Skin of body (tissue), 2 donors: ENCODE results near the gene UXS1. TPM values are rescaled to one million over a fixed set of nuclear protein-coding genes. Genes with fewer than 3 reads are reported as not detected.

Experiments
- DNase-seq: peaks from one replicate; lab custom pipeline; 2025; lab: John Stamatoyannopoulos, UW
- total RNA-seq: library from RNA; depleted of rRNA; stranded (reverse); fragments of >200 nt; gene quantifications from one replicate; pipeline ENCODE4 v1.2.3, GENCODE V29; 2014

UXS1 gene
- total RNA-seq, 1 donor from 2014 or later: 26.6 TPM

DNA sequence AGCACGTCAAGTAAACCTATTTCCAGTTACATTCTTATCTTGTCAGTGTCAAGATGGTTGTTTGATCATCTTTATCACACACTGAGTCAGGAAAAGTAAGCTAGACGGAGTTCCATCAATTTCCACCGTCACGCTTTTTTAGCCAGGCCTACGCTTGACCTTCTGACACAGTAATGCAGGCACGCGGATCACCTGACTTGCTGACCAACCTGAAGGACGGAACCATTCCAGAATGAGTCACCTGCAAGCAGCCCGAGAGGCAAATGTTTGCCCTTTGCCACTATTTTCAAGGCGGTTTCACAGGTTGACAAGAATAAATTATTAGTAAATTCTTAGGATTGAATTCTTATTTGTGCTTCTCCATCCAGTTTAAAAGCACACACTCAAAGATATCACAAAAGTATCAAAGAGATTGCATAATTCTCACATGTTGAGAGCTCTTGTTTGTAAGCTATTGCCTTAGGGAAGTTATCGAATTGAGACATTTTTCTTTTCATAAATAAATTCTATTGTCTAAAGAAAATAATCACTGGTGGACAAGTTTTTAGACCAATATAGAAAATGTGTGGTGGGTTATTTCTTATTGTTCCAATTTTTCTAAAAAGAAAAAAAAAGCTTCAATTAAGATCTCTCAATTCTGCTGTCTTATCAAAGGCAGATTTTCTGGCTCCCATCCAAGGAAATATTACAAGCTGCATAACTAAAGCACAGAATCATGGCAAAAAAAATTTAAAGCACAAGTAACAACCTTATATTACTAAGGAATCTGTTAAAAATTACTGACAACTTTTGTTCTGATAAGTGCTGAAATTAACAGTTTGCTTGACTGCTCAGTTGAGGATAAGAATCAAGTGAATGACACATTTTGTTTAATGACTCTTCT, 31.9 kb downstream of the UXS1 start:
- DNase-seq: no peak

DNA sequence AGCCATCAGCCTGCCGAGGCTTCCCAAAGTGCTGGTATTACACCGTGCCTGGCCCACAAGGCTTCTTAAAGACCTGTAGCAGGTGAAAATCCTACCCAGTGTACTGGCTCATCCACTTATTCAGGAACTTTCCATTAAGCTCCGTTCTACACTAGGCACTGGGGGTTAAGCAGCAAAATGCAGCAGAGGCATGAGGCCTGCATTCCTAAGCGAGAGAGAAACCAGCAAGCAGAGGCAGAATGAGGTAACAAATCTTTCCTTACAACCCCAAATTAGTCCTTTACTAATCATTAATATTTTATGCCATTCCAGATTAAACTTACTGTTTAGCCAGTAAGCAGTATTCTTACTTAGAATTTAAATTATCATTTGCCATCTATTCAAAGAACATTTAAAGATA, 32.8 kb downstream of the UXS1 start:
- no peak for DNase-seq

GRCh38 chr2:106160786-106161261, 33.3 kb downstream of the UXS1 start:
- no peak for DNase-seq

DNA sequence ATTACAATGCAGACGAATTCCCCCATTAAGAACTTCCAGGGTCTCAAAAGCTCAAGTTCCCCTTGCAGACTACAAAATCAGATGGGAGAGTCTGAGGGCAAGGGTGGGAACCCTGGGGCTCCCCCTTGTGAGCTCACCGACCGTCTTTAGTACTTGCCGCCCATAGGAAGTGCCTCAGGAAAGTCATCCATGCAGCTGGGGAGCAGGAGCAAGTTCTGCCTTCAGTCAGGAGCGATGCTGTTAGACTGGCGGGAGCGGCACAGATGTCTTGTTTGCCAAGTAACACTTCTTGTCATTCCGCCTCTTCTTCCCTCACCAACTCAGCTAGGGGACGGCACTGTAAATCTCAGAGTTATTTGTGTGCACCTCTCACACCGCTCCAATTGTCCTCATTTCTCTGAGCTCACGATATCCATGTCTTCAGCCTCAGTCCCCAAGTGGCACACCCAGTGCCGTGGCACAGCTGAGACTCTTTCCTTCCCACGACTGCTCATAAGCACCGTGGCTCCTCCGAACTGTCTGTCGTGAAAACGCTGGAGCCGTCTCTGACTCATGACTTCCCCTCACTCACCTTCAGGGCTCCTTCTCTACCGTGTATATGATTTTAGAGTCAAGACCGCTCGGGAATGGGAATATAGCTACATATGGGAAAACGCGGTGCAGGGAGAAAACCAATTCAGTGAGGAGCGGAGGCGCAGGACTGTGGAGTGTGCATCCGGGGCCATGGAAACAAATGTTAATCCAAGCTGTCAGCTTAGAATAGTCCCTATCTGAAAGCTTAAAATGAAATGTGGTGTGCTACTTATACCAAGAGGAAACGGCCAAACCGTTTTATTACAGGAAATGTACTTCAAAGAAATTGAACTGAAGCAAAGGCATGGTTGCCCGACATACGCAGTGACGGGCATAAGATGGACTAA, 34.0 kb downstream of the UXS1 start:
- DNase-seq: no peak

- no peak for DNase-seq
Observed at GRCh38 chr2:106158871-106159270, 35.2 kb downstream of the UXS1 start.

DNA sequence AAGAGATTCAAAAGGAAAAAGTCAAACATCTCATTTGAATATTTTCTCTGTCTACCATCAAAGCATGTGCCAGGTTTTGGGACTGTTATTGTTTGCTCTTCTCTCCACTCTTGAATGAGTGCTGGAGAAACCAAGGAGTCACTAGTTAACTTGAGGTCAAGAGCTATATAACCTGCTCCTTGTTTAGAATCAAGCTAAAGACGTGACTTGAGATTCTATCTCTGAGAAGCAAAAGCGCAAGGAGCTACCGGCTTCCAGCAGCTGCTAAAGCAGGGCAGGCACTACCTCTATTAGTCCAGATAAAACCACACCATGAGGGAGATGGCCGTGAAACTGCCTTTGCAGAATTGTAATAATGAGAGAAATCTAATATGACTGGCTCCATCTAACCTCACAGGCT, 36.0 kb downstream of the UXS1 start:
- no peak for DNase-seq

DNA sequence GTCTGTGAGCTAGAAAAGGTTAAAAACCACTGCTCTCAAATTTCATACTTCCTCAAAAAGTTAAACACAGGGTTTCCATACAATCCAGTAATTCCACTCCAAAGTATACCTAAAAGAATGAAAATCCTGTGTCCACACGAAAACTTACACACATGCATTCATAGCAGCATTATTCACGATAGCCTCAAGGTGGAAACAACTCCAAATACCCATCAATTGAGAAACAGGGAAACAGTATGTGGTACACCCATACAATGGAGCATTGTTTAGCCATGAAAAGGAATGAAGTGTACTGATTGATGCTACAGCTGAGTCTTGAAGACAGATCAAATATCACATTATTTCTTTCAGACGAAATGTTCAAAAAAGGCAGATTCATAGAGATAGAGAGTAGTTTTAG, 36.7 kb downstream of the UXS1 start:
- no peak for DNase-seq

GRCh38 chr2:106156305-106157296, 37.5 kb downstream of the UXS1 start:
- DNase-seq: no peak

GRCh38 chr2:106153781-106154180, 40.3 kb downstream of the UXS1 start:
- no peak for DNase-seq

GRCh38 chr2:106147665-106148064, 46.4 kb downstream of the UXS1 start:
- no peak for DNase-seq

DNA sequence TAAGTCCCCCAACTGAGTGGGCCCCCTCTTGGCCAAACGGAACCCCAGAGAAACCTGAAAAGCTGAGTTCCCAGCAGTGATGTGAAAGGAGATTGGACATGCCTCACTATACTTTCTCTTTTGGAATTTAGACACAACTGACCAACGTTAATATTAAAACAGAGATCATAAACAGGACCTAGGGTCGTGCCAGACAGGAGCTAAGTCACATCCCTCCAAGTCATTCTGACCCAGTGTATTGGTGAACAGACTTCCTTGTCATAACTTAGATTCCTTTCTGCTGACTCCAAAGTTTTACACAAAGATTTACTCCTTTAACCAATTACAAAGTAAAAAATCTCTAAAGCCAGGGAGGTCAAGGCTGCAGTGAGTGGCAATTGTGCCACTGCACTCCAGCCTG, 46.9 kb downstream of the UXS1 start:
- no peak for DNase-seq

- no peak for DNase-seq
Observed at GRCh38 chr2:106144621-106145331, 49.3 kb downstream of the UXS1 start.

- DNase-seq: no peak
Observed at GRCh38 chr2:106143495-106144215, 50.4 kb downstream of the UXS1 start.

DNA sequence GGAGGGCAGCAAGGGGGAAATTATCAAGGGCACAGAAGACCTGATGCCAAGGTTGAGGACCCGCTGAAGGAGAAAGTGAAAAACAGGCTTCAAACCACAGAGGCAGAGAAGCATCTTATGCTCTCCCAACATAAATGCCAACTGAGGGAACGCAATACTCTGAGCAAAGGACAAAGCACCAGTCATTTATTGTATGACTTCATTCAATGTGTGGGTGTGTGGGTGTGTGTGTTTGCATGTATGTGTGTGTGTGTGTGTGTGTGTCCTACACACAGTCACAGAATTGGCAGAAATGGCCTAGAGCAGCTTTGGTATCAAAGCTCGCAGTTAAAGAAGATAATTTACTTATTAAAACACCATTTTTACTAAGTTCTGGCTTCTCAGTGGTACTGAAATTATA, 51.4 kb downstream of the UXS1 start:
- DNase-seq: no peak

GRCh38 chr2:106140913-106141312, 53.2 kb downstream of the UXS1 start:
- DNase-seq: no peak

DNA sequence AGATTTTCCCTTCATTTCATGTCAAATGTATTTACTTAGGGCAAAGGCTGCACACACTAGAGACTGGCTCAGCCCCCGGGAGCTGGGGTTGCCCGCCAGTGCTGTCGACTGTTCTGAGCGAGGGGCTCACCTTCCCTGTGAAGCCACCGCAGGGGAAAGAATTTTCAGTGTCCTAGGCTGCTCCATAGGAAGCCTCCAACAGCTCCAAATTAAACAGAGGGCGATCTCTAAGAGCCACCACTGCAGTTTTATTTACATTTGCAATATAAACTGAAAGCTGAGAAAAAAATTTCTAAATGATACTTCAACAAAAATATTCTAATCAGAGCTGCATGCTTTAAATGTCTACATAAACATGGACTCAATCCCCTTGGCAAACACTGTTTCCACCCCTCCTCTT, 54.0 kb downstream of the UXS1 start:
- no peak for DNase-seq

DNA sequence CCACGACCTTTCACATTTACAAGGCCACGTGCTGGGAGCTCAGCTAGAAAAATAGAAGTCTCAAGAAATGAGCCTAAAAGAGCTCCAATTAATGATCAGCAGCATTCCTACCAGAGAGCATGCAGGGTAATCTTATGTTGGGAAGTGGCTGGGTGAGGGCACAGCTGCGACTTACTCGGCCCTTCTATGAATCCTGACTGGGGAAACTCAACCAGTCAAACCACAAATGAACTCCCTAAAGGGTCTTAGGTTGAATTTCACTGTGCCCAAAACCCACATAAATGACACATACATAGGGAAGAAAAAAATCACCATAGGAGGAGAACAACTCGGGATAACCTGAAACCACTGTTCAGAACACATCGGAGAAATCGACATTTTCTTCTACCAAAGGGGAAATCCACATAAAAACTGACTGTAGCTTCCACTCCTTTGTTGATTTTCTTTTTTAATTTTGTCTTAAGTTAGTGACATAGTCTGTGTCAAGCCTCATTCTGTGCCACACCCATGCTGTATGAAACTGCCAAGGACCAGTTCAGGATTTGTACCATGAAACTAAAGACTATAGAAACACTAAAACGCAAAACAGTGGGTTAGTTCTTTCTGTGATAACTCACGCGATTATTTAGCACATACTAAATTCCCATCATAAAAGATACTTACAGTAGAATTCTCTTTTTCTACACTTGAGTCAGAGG, 54.7 kb downstream of the UXS1 start:
- no peak for DNase-seq

- DNase-seq: no peak
Observed at GRCh38 chr2:106138543-106139237, 55.4 kb downstream of the UXS1 start.
